PC-3 (cell line): ENCODE measurements around the gene TMEM138.

Experiments used
- EZH2 ChIP-seq: fragments of 300-600 bp; sonication (generic); IDR thresholded peaks from one replicate; pipeline ENCODE4 v1.6.1; 2017; ENCODE audit warnings: antibody characterized with exemption, mild to moderate bottlenecking, low read length; ENCODE audit not compliant: unreplicated experiment
- EZH2phosphoT487 ChIP-seq: fragments of 300-600 bp; sonication (generic); IDR thresholded peaks from 2 replicates; pipeline ENCODE4 v1.6.1; 2018; ENCODE audit warnings: mild to moderate bottlenecking, antibody characterized with exemption, low read length, borderline replicate concordance
- TF ChIP-seq, protein P1 (sequence below): fragments of 300-600 bp; sonication (generic); conservative IDR thresholded peaks from 2 replicates; pipeline ENCODE4 v1.5.1; 2017; ENCODE audit warnings: antibody characterized with exemption, low read depth, mild to moderate bottlenecking, low read length

DNA sequence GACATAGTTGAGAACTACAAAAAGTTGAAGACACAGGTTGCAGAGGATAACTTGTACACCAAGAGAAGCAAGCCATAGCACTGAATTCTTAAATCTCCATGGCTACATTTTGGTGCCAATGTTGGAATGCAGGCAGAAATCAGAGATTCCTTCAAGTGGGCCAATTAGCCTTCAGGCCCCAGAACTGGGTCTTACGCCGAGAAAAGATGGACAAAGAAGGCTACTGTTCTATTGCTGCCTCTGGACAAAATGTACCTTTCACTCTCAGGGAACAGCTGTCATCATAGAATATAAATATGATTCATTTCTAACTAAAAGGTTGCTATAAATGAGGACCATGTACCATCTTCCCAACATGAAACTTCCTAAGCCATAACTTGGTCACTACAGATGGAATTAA is 43.9 kb downstream of the TMEM138 start:
- TF ChIP-seq, protein P1, sequence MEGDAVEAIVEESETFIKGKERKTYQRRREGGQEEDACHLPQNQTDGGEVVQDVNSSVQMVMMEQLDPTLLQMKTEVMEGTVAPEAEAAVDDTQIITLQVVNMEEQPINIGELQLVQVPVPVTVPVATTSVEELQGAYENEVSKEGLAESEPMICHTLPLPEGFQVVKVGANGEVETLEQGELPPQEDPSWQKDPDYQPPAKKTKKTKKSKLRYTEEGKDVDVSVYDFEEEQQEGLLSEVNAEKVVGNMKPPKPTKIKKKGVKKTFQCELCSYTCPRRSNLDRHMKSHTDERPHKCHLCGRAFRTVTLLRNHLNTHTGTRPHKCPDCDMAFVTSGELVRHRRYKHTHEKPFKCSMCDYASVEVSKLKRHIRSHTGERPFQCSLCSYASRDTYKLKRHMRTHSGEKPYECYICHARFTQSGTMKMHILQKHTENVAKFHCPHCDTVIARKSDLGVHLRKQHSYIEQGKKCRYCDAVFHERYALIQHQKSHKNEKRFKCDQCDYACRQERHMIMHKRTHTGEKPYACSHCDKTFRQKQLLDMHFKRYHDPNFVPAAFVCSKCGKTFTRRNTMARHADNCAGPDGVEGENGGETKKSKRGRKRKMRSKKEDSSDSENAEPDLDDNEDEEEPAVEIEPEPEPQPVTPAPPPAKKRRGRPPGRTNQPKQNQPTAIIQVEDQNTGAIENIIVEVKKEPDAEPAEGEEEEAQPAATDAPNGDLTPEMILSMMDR, result no peak
- no peak for TF ChIP-seq EZH2
- TF ChIP-seq EZH2phosphoT487, result no peak
